HuH-7.5 (cell line): ENCODE results near the gene PDCD2.
"Not testable (repeated sequence)": the region's sequence is repeated elsewhere in the genome, so short reads cannot be mapped to it uniquely, and the experiment has no call there.

ENCODE experiments used
- DNase-seq: peaks from one replicate; pipeline ENCODE4 v3.0.0; 2011; ENCODE audit warnings: low spot score

Gene PDCD2

GRCh38 chr6:170584181-170584953 is at the start of gene PDCD2:
Gene PDCD2, minus strand, starts transcription at chr6:170584637. Its CDS starts 56 bp downstream, at chr6:170584581.
- DNase-seq, result peak; percentile 85

GRCh38 chr6:170616020-170616554 is 31.6 kb upstream of the PDCD2 start:
- not testable (repeated sequence) for DNase-seq

- not testable (repeated sequence) for DNase-seq
Measured at GRCh38 chr6:170612256-170612804, 27.9 kb upstream of the PDCD2 start.

GRCh38 chr6:170609225-170609624 is 24.8 kb upstream of the PDCD2 start:
- not testable (repeated sequence) for DNase-seq

- no peak for DNase-seq
Measured at GRCh38 chr6:170605574-170606259, 21.3 kb upstream of the PDCD2 start.

- DNase-seq, result no peak
Measured at GRCh38 chr6:170597278-170597677, 12.8 kb upstream of the PDCD2 start.

- no peak for DNase-seq
Measured at GRCh38 chr6:170596426-170596825, 12.0 kb upstream of the PDCD2 start.

- no peak for DNase-seq
Measured at GRCh38 chr6:170590725-170591124, 6.3 kb upstream of the PDCD2 start.

- no peak for DNase-seq
Measured at GRCh38 chr6:170584954-170585498, 589 bp upstream of the PDCD2 start.

- DNase-seq, result no peak
Measured at GRCh38 chr6:170583756-170584180, 669 bp downstream of the PDCD2 start.

- no peak for DNase-seq
Measured at GRCh38 chr6:170578909-170579308, 5.5 kb downstream of the PDCD2 start.

- no peak for DNase-seq
Measured at GRCh38 chr6:170575250-170575649, 9.2 kb downstream of the PDCD2 start.

- no peak for DNase-seq
Measured at GRCh38 chr6:170572704-170573466, 11.6 kb downstream of the PDCD2 start.

GRCh38 chr6:170564936-170565530 is 19.4 kb downstream of the PDCD2 start:
- DNase-seq, result no peak

- no peak for DNase-seq
Measured at GRCh38 chr6:170561555-170561954, 22.9 kb downstream of the PDCD2 start.

GRCh38 chr6:170555305-170555704 is 29.1 kb downstream of the PDCD2 start:
- no peak for DNase-seq

- DNase-seq, result no peak
Measured at GRCh38 chr6:170554796-170555137, 29.7 kb downstream of the PDCD2 start.

- DNase-seq, result peak; percentile 60
Measured at GRCh38 chr6:170554013-170554795, 30.2 kb downstream of the PDCD2 start, which contains the start of gene TBP. Gene TBP, plus strand, starts transcription at chr6:170554369. Its CDS starts 2,661 bp downstream, at chr6:170557030.

GRCh38 chr6:170553534-170554012 is 30.9 kb downstream of the PDCD2 start:
- no peak for DNase-seq
